Stimulated activated CD4-positive, alpha-beta T cell treated with anti-CD3 and anti-CD28 coated beads, TNF-alpha, amount 100 ng/mL, for 4 hours (primary cell): ENCODE results near the gene MCEE.
"Not testable (repeated sequence)": the region's sequence is repeated elsewhere in the genome, so short reads cannot be mapped to it uniquely, and the experiment has no call there.

Experiments used
- DNase-seq, 3 experiments: peaks; one replicate each; pipeline ENCODE4 v3.0.0-alpha.2; 2020; ENCODE audit warnings: low read depth in 3 of 3

Gene MCEE

GRCh38 chr2:71126957-71127356 lies 3.1 kb downstream of the MCEE start:
- DNase-seq: no peak

GRCh38 chr2:71125506-71126294 lies 4.3 kb downstream of the MCEE start:
- no peak for DNase-seq

GRCh38 chr2:71122387-71123298 lies 7.4 kb downstream of the MCEE start:
- DNase-seq: no peak

GRCh38 chr2:71121479-71121878 lies 8.6 kb downstream of the MCEE start:
- DNase-seq: no peak

- no peak for DNase-seq
Observed at GRCh38 chr2:71120195-71120594, 9.8 kb downstream of the MCEE start.

- DNase-seq: no peak
Observed at GRCh38 chr2:71117063-71117462, 13.0 kb downstream of the MCEE start.

GRCh38 chr2:71113843-71114242 lies 16.2 kb downstream of the MCEE start:
- no peak for DNase-seq

GRCh38 chr2:71108091-71108490 lies 21.9 kb downstream of the MCEE start:
- DNase-seq: no peak

GRCh38 chr2:71106463-71106862 lies 23.6 kb downstream of the MCEE start:
- DNase-seq: not testable (repeated sequence)

- no peak for DNase-seq
Observed at GRCh38 chr2:71103809-71104208, 26.2 kb downstream of the MCEE start.

- no peak for DNase-seq
Observed at GRCh38 chr2:71102981-71103681, 26.9 kb downstream of the MCEE start.

- no peak for DNase-seq
Observed at GRCh38 chr2:71101656-71102055, 28.4 kb downstream of the MCEE start.

- DNase-seq: peak; percentile 3 to 15 (median 15)
Observed at GRCh38 chr2:71100195-71100964, 29.6 kb downstream of the MCEE start.

GRCh38 chr2:71092491-71093260 lies 37.4 kb downstream of the MCEE start:
- DNase-seq: not testable (repeated sequence)

GRCh38 chr2:71091808-71092207 lies 38.2 kb downstream of the MCEE start:
- not testable (repeated sequence) for DNase-seq

- DNase-seq: not testable (repeated sequence)
Observed at GRCh38 chr2:71089475-71089874, 40.6 kb downstream of the MCEE start.

- DNase-seq: not testable (repeated sequence)
Observed at GRCh38 chr2:71085325-71086003, 44.6 kb downstream of the MCEE start.

GRCh38 chr2:71083752-71084312 lies 46.2 kb downstream of the MCEE start:
- DNase-seq: not testable (repeated sequence)

- DNase-seq: not testable (repeated sequence)
Observed at GRCh38 chr2:71083297-71083696, 46.7 kb downstream of the MCEE start.
